GM12873 (cell line): Measurements from ENCODE around the gene ASPG.

ENCODE experiments used
- CTCF ChIP-seq: IDR thresholded peaks from 2 replicates; pipeline ENCODE4 v1.5.1; 2012; ENCODE audit warnings: low read depth, mild to moderate bottlenecking, moderate library complexity, low read length, control low read depth; ENCODE audit not compliant: insufficient read depth; ENCODE audit errors: missing control alignments

Gene ASPG

GRCh38 chr14:104100171-104101085 is 14.9 kb downstream of the ASPG start:
- TF ChIP-seq CTCF = no peak

GRCh38 chr14:104101086-104101621 is 15.7 kb downstream of the ASPG start:
- TF ChIP-seq CTCF = no peak

- no peak for TF ChIP-seq CTCF
Observed at GRCh38 chr14:104101651-104102281, 16.3 kb downstream of the ASPG start.

- TF ChIP-seq CTCF = no peak
Observed at GRCh38 chr14:104102282-104102914, 16.9 kb downstream of the ASPG start.

GRCh38 chr14:104103061-104103445 is 17.6 kb downstream of the ASPG start:
- TF ChIP-seq CTCF = no peak

- no peak for TF ChIP-seq CTCF
Observed at GRCh38 chr14:104103446-104104075, 18.1 kb downstream of the ASPG start.
